IMR-90 (cell line): Measurements from ENCODE around the gene RBFA. TPM values are rescaled to one million over a fixed set of nuclear protein-coding genes. Genes with fewer than 3 reads are reported as not detected.

Experiments
- ATAC-seq: fragments of 200-7000 bp; cut with Tn5 transposase; 2 replicates; pipeline ENCODE4 v1.9.1; 2020; ENCODE audit warnings: low read depth, mild to moderate bottlenecking, moderate library complexity
- BruUV-seq: library from RNA; stranded (reverse); fragments of 400-500 nt; replicated peaks from 2 replicates; lab custom pipeline; 2021; lab: Mats Ljungman, UMichigan
- CTCF ChIA-PET: fragments of 300-600 bp; formaldehyde crosslinking; extraction: SDS; loops from one replicate; lab custom pipeline; 2021; ENCODE audit warnings: antibody characterized with exemption; lab: Yijun Ruan, JAX
- POLR2A ChIA-PET: fragments of 300-600 bp; sonication (Branson Sonifier 250); formaldehyde crosslinking; loops from one replicate; lab custom pipeline; 2022; ENCODE audit warnings: antibody characterized with exemption; ENCODE audit not compliant: unreplicated experiment; lab: Charles Lee
- DNase-seq: peaks from one replicate; pipeline ENCODE4 v3.0.0; 2013
- H2AFZ ChIP-seq: replicated peaks from 2 replicates; pipeline ENCODE3; 2013; ENCODE audit warnings: low read length, mild to moderate bottlenecking; ENCODE audit not compliant: poor library complexity
- H2AK5ac ChIP-seq: 2 replicates; pipeline ENCODE4 v1.6.1; 2013; ENCODE audit warnings: low read depth, low read length, inconsistent platforms
- H2AK9ac ChIP-seq: replicated peaks from 2 replicates; pipeline ENCODE3; 2013; ENCODE audit warnings: mild to moderate bottlenecking, low read depth, low read length, moderate library complexity; ENCODE audit not compliant: poor library complexity
- H2BK120ac ChIP-seq: 2 replicates; pipeline ENCODE4 v1.6.1; 2013; ENCODE audit warnings: low read depth, low read length, inconsistent platforms
- H2BK15ac ChIP-seq: 3 replicates; pipeline ENCODE4 v1.6.1; 2013; ENCODE audit warnings: low read depth, low read length, inconsistent platforms
- H2BK20ac ChIP-seq: 2 replicates; pipeline ENCODE4 v1.6.1; 2013; ENCODE audit warnings: low read depth, mild to moderate bottlenecking, inconsistent platforms, low read length, moderate library complexity
- H2BK5ac ChIP-seq: 2 replicates; pipeline ENCODE4 v1.6.1; 2013; ENCODE audit warnings: mild to moderate bottlenecking, low read depth, low read length, inconsistent platforms; ENCODE audit not compliant: poor library complexity, severe bottlenecking
- H3K14ac ChIP-seq: replicated peaks from 2 replicates; pipeline ENCODE4 v1.6.1; 2013; ENCODE audit warnings: low read depth, low read length, inconsistent platforms
- H3K18ac ChIP-seq: 2 replicates; pipeline ENCODE4 v1.6.1; 2013; ENCODE audit warnings: low read depth, low read length, control low read depth
- H3K23ac ChIP-seq: 2 replicates; pipeline ENCODE4 v1.6.1; 2013; ENCODE audit warnings: low read depth, low read length, inconsistent platforms
- H3K27ac ChIP-seq: 2 replicates; pipeline ENCODE4 v1.5.1; 2013; ENCODE audit warnings: mild to moderate bottlenecking, control low read depth, low read length; ENCODE audit not compliant: insufficient read depth
- H3K27me3 ChIP-seq: 2 replicates; pipeline ENCODE4 v1.6.1; 2013; ENCODE audit warnings: low read length; ENCODE audit not compliant: control insufficient read depth, insufficient read depth
- H3K36me3 ChIP-seq: 2 replicates; pipeline ENCODE4 v1.6.1; 2013; ENCODE audit warnings: low read length, mixed read lengths; ENCODE audit not compliant: control insufficient read depth, insufficient read depth
- H3K4ac ChIP-seq: 2 replicates; pipeline ENCODE4 v1.6.1; 2013; ENCODE audit warnings: low read depth, low read length, inconsistent platforms
- H3K4me1 ChIP-seq: 2 replicates; pipeline ENCODE4 v1.6.1; 2013; ENCODE audit warnings: low read length, mixed read lengths; ENCODE audit not compliant: control insufficient read depth, insufficient read depth
- H3K4me2 ChIP-seq: 2 replicates; pipeline ENCODE4 v1.6.1; 2013; ENCODE audit warnings: low read depth, mild to moderate bottlenecking, control low read depth, low read length, moderate library complexity
- H3K4me3 ChIP-seq: 2 replicates; pipeline ENCODE4 v1.5.1; 2013; ENCODE audit warnings: low read depth, mild to moderate bottlenecking, control low read depth, low read length, moderate library complexity; ENCODE audit not compliant: insufficient read depth
- H3K56ac ChIP-seq: 2 replicates; pipeline ENCODE4 v1.6.1; 2013; ENCODE audit warnings: low read length, inconsistent platforms; ENCODE audit not compliant: insufficient read depth; ENCODE audit errors: extremely low read depth
- H3K79me1 ChIP-seq, 2 experiments: 2 replicates each; pipeline ENCODE4 v1.6.1; 2013; ENCODE audit warnings: low read length in 2 of 2, inconsistent platforms in 1 of 2, low read depth in 1 of 2
- H3K9ac ChIP-seq: 2 replicates; pipeline ENCODE4 v1.6.1; 2013; ENCODE audit warnings: low read depth, low read length, control low read depth
- H3K9me1 ChIP-seq: 2 replicates; pipeline ENCODE4 v1.6.1; 2013; ENCODE audit warnings: low read length, inconsistent platforms; ENCODE audit not compliant: insufficient read depth
- H3K9me3 ChIP-seq: 2 replicates; pipeline ENCODE4 v1.6.1; 2013; ENCODE audit warnings: low read length; ENCODE audit not compliant: control insufficient read depth, insufficient read depth
- H4K20me1 ChIP-seq: 2 replicates; pipeline ENCODE4 v1.6.1; 2013; ENCODE audit warnings: low read length, inconsistent platforms; ENCODE audit not compliant: insufficient read depth
- H4K5ac ChIP-seq: 2 replicates; pipeline ENCODE4 v1.6.1; 2013; ENCODE audit warnings: mild to moderate bottlenecking, low read depth, low read length, control low read depth
- H4K8ac ChIP-seq, 2 experiments: 2 replicates each; pipeline ENCODE4 v1.6.1; 2013; ENCODE audit warnings: low read depth in 2 of 2, low read length in 2 of 2, control low read depth in 1 of 2, inconsistent platforms in 1 of 2
- H4K91ac ChIP-seq: 2 replicates; pipeline ENCODE4 v1.6.1; 2013; ENCODE audit warnings: low read depth, low read length, inconsistent platforms; ENCODE audit not compliant: insufficient read depth
- BHLHE40 ChIP-seq: fragments of 150-350 bp; IDR thresholded peaks from 2 replicates; pipeline ENCODE4 v1.6.1; 2016; ENCODE audit warnings: mild to moderate bottlenecking, low read depth, low read length
- CEBPB ChIP-seq: IDR thresholded peaks from 2 replicates; pipeline ENCODE4 v1.6.1; 2012; ENCODE audit warnings: low read depth, low read length, improper control_type of control experiment
- CHD1 ChIP-seq: IDR thresholded peaks from 2 replicates; pipeline ENCODE4 v1.6.1; 2012; ENCODE audit warnings: low read depth, low read length, improper control_type of control experiment
- CTCF ChIP-seq: conservative IDR thresholded peaks from 2 replicates; pipeline ENCODE4 v1.5.1; 2012; ENCODE audit warnings: mild to moderate bottlenecking, low read depth, low read length, improper control_type of control experiment
- FOS ChIP-seq: fragments of 150-350 bp; IDR thresholded peaks from 2 replicates; pipeline ENCODE4 v1.6.1; 2016; ENCODE audit warnings: low read depth, low read length
- MAFK ChIP-seq: IDR thresholded peaks from 2 replicates; pipeline ENCODE4 v1.6.1; 2012; ENCODE audit warnings: low read depth, low read length, improper control_type of control experiment
- MAZ ChIP-seq: IDR thresholded peaks from 2 replicates; pipeline ENCODE4 v1.6.1; 2012; ENCODE audit warnings: low read depth, mild to moderate bottlenecking, low read length, improper control_type of control experiment, moderate library complexity, borderline replicate concordance
- MXI1 ChIP-seq: IDR thresholded peaks from 2 replicates; pipeline ENCODE4 v1.6.1; 2012; ENCODE audit warnings: low read depth, mild to moderate bottlenecking, low read length, moderate library complexity, borderline replicate concordance
- NFE2L2 ChIP-seq: fragments of 150-350 bp; IDR thresholded peaks from 2 replicates; pipeline ENCODE4 v1.6.1; 2016; ENCODE audit warnings: low read depth, mild to moderate bottlenecking, low read length
- POLR2A ChIP-seq: IDR thresholded peaks from 2 replicates; pipeline ENCODE4 v1.6.1; 2012; ENCODE audit warnings: mild to moderate bottlenecking, low read depth, low read length
- RCOR1 ChIP-seq: IDR thresholded peaks from 2 replicates; pipeline ENCODE4 v1.6.1; 2012; ENCODE audit warnings: mild to moderate bottlenecking, low read length, improper control_type of control experiment; ENCODE audit not compliant: insufficient replicate concordance
- RFX5 ChIP-seq: IDR thresholded peaks from 2 replicates; pipeline ENCODE4 v1.8.0; 2012; ENCODE audit warnings: low read depth, mild to moderate bottlenecking, low read length, moderate library complexity
- SMC3 ChIP-seq: fragments of 150-350 bp; IDR thresholded peaks from 2 replicates; pipeline ENCODE4 v1.6.1; 2016; ENCODE audit warnings: low read depth, mild to moderate bottlenecking, antibody characterized with exemption, low read length, moderate library complexity
- USF2 ChIP-seq: fragments of 150-350 bp; IDR thresholded peaks from 2 replicates; pipeline ENCODE4 v1.6.1; 2017; ENCODE audit warnings: mild to moderate bottlenecking, antibody characterized with exemption, low read length, low read depth
- WGBS, 2 experiments: methylation state at CpG; one replicate each; pipeline versions ENCODE4 v1.1.5 to v1.1.7; 2013; ENCODE audit warnings: missing lambda C conversion rate in 2 of 2; ENCODE audit not compliant: insufficient read length in 1 of 2; ENCODE audit errors: extremely low coverage in 2 of 2; 5-methylcytosine and 5-hydroxymethylcytosine counted together
- dilution Hi-C: fragments of 300-500 bp; cut with HindIII; formaldehyde crosslinking; loops from one replicate; pipeline ENCODE4 v1.14.3; 2018; ENCODE audit warnings: low sequenced_read_pairs; ENCODE audit not compliant: unreplicated experiment
- in situ Hi-C: fragments of 300-500 bp; cut with MboI; formaldehyde crosslinking; loops from 3 replicates; pipeline ENCODE4 v1.14.3; 2019; ENCODE audit warnings: low sequenced_read_pairs, inconsistent platforms, mixed read lengths
- intact Hi-C: fragments of 100-400 bp; cut with micrococcal nuclease; formaldehyde crosslinking; loops from 2 replicates; pipeline ENCODE4 v1.10.0; 2022
- polyA plus RNA-seq, 3 experiments: library from polyadenylated mRNA; depleted of rRNA; stranded (reverse); fragments of >200 nt; gene quantifications; 2 replicates each; pipeline ENCODE4 v1.2.3, GENCODE V29; 2012; ENCODE audit warnings: low replicate concordance in 1 of 3
- total RNA-seq: library from RNA; depleted of rRNA; stranded (reverse); fragments of >200 nt; gene quantifications from 2 replicates; pipeline ENCODE4 v1.2.3, GENCODE V29; 2012

The RBFA gene
- total and polyA plus RNA-seq, 2 of the 4 experiments (the other 2 are of a cell fraction), result 21.0 to 38.0 TPM

- no peak for TF ChIP-seq USF2
These were observed 29.5 kb upstream of the RBFA start (continued) for GRCh38 chr18:80004600-80005342.

- H3K9ac ChIP-seq, result no peak overlapping the region
- H2BK5ac ChIP-seq, result no peak overlapping the region
- no peak overlapping the region for H3K4ac ChIP-seq
- H4K20me1 ChIP-seq, result no peaks in the 10 kb centered on the region
- peaks cover 7% of the 10 kb centered on the region for H3K4me1 ChIP-seq
- in situ Hi-C loops, result no loop called here
- no peak overlapping the region for H3K18ac ChIP-seq
- BruUV-seq, result no TSS peak
- no peaks in the 10 kb centered on the region for H3K79me1 ChIP-seq
- intact Hi-C loops, result no loop called here
- H3K27ac ChIP-seq, result no peak overlapping the region
- no peak overlapping the region for H2AK9ac ChIP-seq
- H3K36me3 ChIP-seq, result no peaks in the 10 kb centered on the region
- H2AFZ ChIP-seq, result no peak overlapping the region
- no peak overlapping the region for H3K23ac ChIP-seq
- no peak overlapping the region for H2BK20ac ChIP-seq
- H4K91ac ChIP-seq, result no peak overlapping the region
- H4K5ac ChIP-seq, result no peak overlapping the region
- no peak for ATAC-seq
- no peak overlapping the region for H4K8ac ChIP-seq
- ChIA-PET POLR2A (no interaction called here), CTCF (no interaction called here)
- DNase-seq, result no peak
- no peak overlapping the region for H3K4me3 ChIP-seq
- no peaks in the 10 kb centered on the region for H3K27me3 ChIP-seq
- H2BK15ac ChIP-seq, result no peak overlapping the region
- no peak overlapping the region for H3K56ac ChIP-seq
- H3K9me1 ChIP-seq, result 0 out of 2 replicates have a peak, but pooled peaks cover 4% of the 10 kb centered on the region
- no peak overlapping the region for H2AK5ac ChIP-seq
- no peak overlapping the region for H2BK120ac ChIP-seq
- dilution Hi-C loops, result no loop called here
- H3K4me2 ChIP-seq, result no peak overlapping the region
- no CpG with 5 or more reads among the region's 7 CpGs for WGBS, 2 experiments
- no peak overlapping the region for H3K14ac ChIP-seq
- H3K9me3 ChIP-seq, result no peaks in the 10 kb centered on the region
- TF ChIP-seq RFX5 (no peak), BHLHE40 (no peak), SMC3 (no peak), USF2 (no peak), NFE2L2 (no peak), MXI1 (no peak), CEBPB (no peak), RCOR1 (no peak), FOS (no peak), CHD1 (no peak), POLR2A (no peak), MAZ (no peak), MAFK (no peak), CTCF (no peak)
These were observed 27.5 kb upstream of the RBFA start for GRCh38 chr18:80006724-80007123.
